Ishikawa (cell line): ENCODE data around the gene OR6T1.

Experiments
- CEBPB ChIP-seq: IDR thresholded peaks from 2 replicates; pipeline ENCODE4 v1.6.1; 2012
- CREB1 ChIP-seq: IDR thresholded peaks from 2 replicates; pipeline ENCODE4 v1.6.1; 2012; ENCODE audit warnings: low read depth
- EGR1 ChIP-seq: IDR thresholded peaks from 2 replicates; pipeline ENCODE4 v1.6.1; 2012
- EP300 ChIP-seq: IDR thresholded peaks from 2 replicates; pipeline ENCODE4 v1.6.1; 2012; ENCODE audit warnings: borderline replicate concordance
- FOXM1 ChIP-seq: IDR thresholded peaks from 2 replicates; pipeline ENCODE4 v1.6.1; 2012; ENCODE audit warnings: low read depth, borderline replicate concordance
- NFIC ChIP-seq: IDR thresholded peaks from 2 replicates; pipeline ENCODE4 v1.6.1; 2012
- RAD21 ChIP-seq: IDR thresholded peaks from 2 replicates; pipeline ENCODE4 v1.6.1; 2012; ENCODE audit warnings: low read depth
- TAF1 ChIP-seq: IDR thresholded peaks from 2 replicates; pipeline ENCODE4 v1.6.1; 2012; ENCODE audit warnings: low read depth, mild to moderate bottlenecking
- TCF12 ChIP-seq: IDR thresholded peaks from 2 replicates; pipeline ENCODE4 v1.6.1; 2012; ENCODE audit warnings: low read depth
- YY1 ChIP-seq: IDR thresholded peaks from 2 replicates; pipeline ENCODE4 v1.6.1; 2012; ENCODE audit warnings: low read depth
- TF ChIP-seq, protein P1 (sequence below): IDR thresholded peaks from 2 replicates; pipeline ENCODE4 v1.6.1; 2012
- TF ChIP-seq, protein P2 (sequence below): IDR thresholded peaks from 2 replicates; pipeline ENCODE4 v1.6.1; 2012

DNA sequence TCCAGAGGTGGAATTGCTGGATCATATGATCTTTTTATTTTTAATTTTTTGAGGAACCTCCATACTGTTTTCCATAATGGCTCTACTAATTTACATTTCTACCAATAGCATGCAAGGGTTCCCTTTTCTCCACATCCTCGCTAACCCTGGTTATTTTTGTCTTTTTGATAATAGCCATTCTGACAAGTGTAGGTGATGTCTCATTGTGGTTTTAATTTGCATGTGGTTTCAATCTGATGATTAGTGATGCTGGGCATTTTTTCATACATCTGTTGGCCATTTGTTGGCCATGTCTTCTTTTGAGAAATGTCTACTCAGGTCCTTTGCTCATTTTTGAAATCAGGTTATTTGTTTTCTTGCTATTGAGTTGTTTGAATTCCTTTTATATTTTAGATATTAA is 19.6 kb downstream of the OR6T1 start:
- TF ChIP-seq TAF1 (no peak), TCF12 (no peak), EGR1 (no peak), CEBPB (no peak), EP300 (no peak), RAD21 (no peak), YY1 (no peak), NFIC (no peak), CREB1 (no peak), FOXM1 (no peak)
- TF ChIP-seq, protein P1, sequence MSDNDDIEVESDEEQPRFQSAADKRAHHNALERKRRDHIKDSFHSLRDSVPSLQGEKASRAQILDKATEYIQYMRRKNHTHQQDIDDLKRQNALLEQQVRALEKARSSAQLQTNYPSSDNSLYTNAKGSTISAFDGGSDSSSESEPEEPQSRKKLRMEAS: no peak
- TF ChIP-seq, protein P2, sequence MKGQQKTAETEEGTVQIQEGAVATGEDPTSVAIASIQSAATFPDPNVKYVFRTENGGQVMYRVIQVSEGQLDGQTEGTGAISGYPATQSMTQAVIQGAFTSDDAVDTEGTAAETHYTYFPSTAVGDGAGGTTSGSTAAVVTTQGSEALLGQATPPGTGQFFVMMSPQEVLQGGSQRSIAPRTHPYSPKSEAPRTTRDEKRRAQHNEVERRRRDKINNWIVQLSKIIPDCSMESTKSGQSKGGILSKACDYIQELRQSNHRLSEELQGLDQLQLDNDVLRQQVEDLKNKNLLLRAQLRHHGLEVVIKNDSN: no peak
